DOHH2 (cell line): ENCODE measurements around the gene CKS1B.

Source experiments
- EZH2phosphoT487 ChIP-seq: fragments of 200-600 bp; sonication (generic); IDR thresholded peaks from 2 replicates; pipeline ENCODE4 v1.6.1; 2017; ENCODE audit warnings: borderline replicate concordance, mild to moderate bottlenecking, antibody characterized with exemption, low read length, moderate library complexity, mixed read lengths
- TF ChIP-seq, protein P1 (sequence below): fragments of 200-600 bp; sonication (generic); IDR thresholded peaks from one replicate; pipeline ENCODE4 v1.5.1; 2014; ENCODE audit warnings: antibody characterized with exemption, mild to moderate bottlenecking, low read depth, low read length; ENCODE audit not compliant: poor library complexity, severe bottlenecking

- TF ChIP-seq, protein P1, sequence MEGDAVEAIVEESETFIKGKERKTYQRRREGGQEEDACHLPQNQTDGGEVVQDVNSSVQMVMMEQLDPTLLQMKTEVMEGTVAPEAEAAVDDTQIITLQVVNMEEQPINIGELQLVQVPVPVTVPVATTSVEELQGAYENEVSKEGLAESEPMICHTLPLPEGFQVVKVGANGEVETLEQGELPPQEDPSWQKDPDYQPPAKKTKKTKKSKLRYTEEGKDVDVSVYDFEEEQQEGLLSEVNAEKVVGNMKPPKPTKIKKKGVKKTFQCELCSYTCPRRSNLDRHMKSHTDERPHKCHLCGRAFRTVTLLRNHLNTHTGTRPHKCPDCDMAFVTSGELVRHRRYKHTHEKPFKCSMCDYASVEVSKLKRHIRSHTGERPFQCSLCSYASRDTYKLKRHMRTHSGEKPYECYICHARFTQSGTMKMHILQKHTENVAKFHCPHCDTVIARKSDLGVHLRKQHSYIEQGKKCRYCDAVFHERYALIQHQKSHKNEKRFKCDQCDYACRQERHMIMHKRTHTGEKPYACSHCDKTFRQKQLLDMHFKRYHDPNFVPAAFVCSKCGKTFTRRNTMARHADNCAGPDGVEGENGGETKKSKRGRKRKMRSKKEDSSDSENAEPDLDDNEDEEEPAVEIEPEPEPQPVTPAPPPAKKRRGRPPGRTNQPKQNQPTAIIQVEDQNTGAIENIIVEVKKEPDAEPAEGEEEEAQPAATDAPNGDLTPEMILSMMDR = no peak
- no peak for TF ChIP-seq EZH2phosphoT487
These were observed 44.3 kb downstream of the CKS1B start for GRCh38 chr1:155018617-155019348.
